SK-N-MC (cell line): ENCODE data around the gene POLR2M.

Source experiments
- EZH2 ChIP-seq: fragments of 200-600 bp; sonication (generic); IDR thresholded peaks from one replicate; pipeline ENCODE4 v1.6.1; 2017; ENCODE audit warnings: antibody characterized with exemption
- POLR2AphosphoS5 ChIP-seq: IDR thresholded peaks from 2 replicates; pipeline ENCODE4 v1.6.1; 2012; ENCODE audit warnings: mild to moderate bottlenecking, low read depth, low read length, borderline replicate concordance

- TF ChIP-seq EZH2 (no peak), POLR2AphosphoS5 (no peak)
These were observed 36.9 kb downstream of the POLR2M start for GRCh38 chr15:57743424-57743823.
